ENCODE measurements around the gene COPS2. TPM values are rescaled to one million over a fixed set of nuclear protein-coding genes. Genes with fewer than 3 reads are reported as not detected.

The COPS2 gene
- 41.4 and 48.3 TPM in 2 replicates for total RNA-seq

GRCh38 chr15:49155110-49155833, at the start of gene COPS2:
COPS2 (minus strand) TSS chr15:49155599; CDS start chr15:49155578, 21 bp downstream.

GRCh38 chr15:49169880-49170597, 14.6 kb upstream of the COPS2 start, which contains the start of gene GALK2:
GALK2 (plus strand) TSS chr15:49170247; CDS start chr15:49170323, 76 bp downstream.

Other genes starting within 250 kb of the COPS2 start
- gene SHC4, start 191.7 kb downstream of the COPS2 start, total RNA-seq: 0.09 and 5.6 TPM in 2 replicates
- gene SECISBP2L, start 109.2 kb downstream of the COPS2 start, total RNA-seq: 14.9 and 16.6 TPM in 2 replicates
- gene GALK2, start 14.6 kb upstream of the COPS2 start, total RNA-seq: 22.6 and 26.9 TPM in 2 replicates

Data from pericardium fibroblast (primary cell).